Heart left ventricle (tissue), 16 donors: ENCODE results near the gene NALF2. TPM values are rescaled to one million over a fixed set of nuclear protein-coding genes. Genes with fewer than 3 reads are reported as not detected.

Source experiments
- ATAC-seq, 4 donors: fragments of 200-7000 bp; cut with Tn5 transposase; one replicate each; pipeline ENCODE4 v1.9.1; 2020 to 2022; ENCODE audit warnings: moderate library complexity in 4 of 4, mild to moderate bottlenecking in 3 of 4, moderate number of reproducible peaks in 1 of 4
- DNase-seq, 5 donors: peaks; one replicate each; pipeline ENCODE4 v3.0.0-alpha.2; 2020
- H3K27ac ChIP-seq, 12 donors: fragments of 200-600 bp; sonication (generic) in 4 of 12; one replicate each; pipeline versions ENCODE4 v1.5.0 to v1.8.0; 2016 to 2022; ENCODE audit warnings: mild to moderate bottlenecking in 2 of 12
- H3K27me3 ChIP-seq, 9 donors: fragments of 200-600 bp; sonication (generic) in 2 of 9; one replicate each; pipeline versions ENCODE4 v1.5.1 to v1.8.0; 2016 to 2022; ENCODE audit warnings: mild to moderate bottlenecking in 3 of 9
- H3K36me3 ChIP-seq, 9 donors: fragments of 200-600 bp; sonication (generic) in 2 of 9; one replicate each; pipeline versions ENCODE4 v1.5.0 to v1.8.0; 2018 to 2022; ENCODE audit warnings: mild to moderate bottlenecking in 2 of 9
- H3K4me1 ChIP-seq, 12 donors: fragments of 200-600 bp; sonication (generic) in 4 of 12; one replicate each; pipeline versions ENCODE4 v1.5.0 to v1.8.0; 2016 to 2022; ENCODE audit warnings: mild to moderate bottlenecking in 3 of 12
- H3K4me3 ChIP-seq, 12 donors: fragments of 200-600 bp; sonication (generic) in 4 of 12; one replicate each; pipeline versions ENCODE4 v1.5.0 to v1.8.0; 2017 to 2022; ENCODE audit warnings: mild to moderate bottlenecking in 9 of 12, moderate library complexity in 4 of 12
- H3K9me3 ChIP-seq, 12 donors: fragments of 200-600 bp; sonication (generic) in 4 of 12; one replicate each; pipeline versions ENCODE4 v1.5.0 to v1.8.0; 2016 to 2022; ENCODE audit warnings: mild to moderate bottlenecking in 1 of 12
- POLR2A ChIP-seq, 2 donors: fragments of 450-650 bp; IDR thresholded peaks; one replicate each; pipeline ENCODE4 v1.6.1; 2017; ENCODE audit warnings: antibody characterized with exemption in 2 of 2, mild to moderate bottlenecking in 2 of 2, moderate library complexity in 2 of 2
- WGBS, 4 donors: extraction: QIAGEN DNeasy Blood & Tissue Kit in 2 of 4; methylation state at CpG; one replicate each; pipeline versions ENCODE4 v1.1.5 to v1.1.7; 2013 to 2018; 5-methylcytosine and 5-hydroxymethylcytosine counted together
- intact Hi-C, 10 donors: fragments of 100-400 bp; cut with DNase I; formaldehyde crosslinking; loops; one replicate each; pipeline versions ENCODE4 v1.11.1 to v1.14.2; 2022
- long read RNA-seq, 3 donors: library from polyadenylated mRNA; unstranded; transcript quantifications; one replicate each; pipeline ENCODE4 v2.0.0, GENCODE V29; 2020 to 2021
- polyA plus RNA-seq, 2 donors: library from polyadenylated mRNA; stranded (reverse); fragments of 200-250 nt; gene quantifications; one replicate each; pipeline ENCODE4 v1.2.3, GENCODE V29; 2013
- total RNA-seq, 9 donors: library from RNA; depleted of rRNA in 2 of 9; stranded (reverse); fragments of >200 nt in 2 of 9; fragmentation: NEBNext Ultra II Directional in 3 of 9; extraction: Animal tissue kit (Norgen Biotek cat#: 25700) in 3 of 9; gene quantifications; one replicate each; pipeline versions ENCODE4 v1.1.0 to v1.2.4, GENCODE V29; 2016 to 2023
- TF ChIP-seq, protein P1 (sequence below), 12 donors: fragments of 200-600 bp; sonication (generic) in 4 of 12; IDR thresholded peaks; one replicate each; pipeline versions ENCODE4 v1.5.0 to v1.8.0; 2018 to 2022; ENCODE audit warnings: antibody characterized with exemption in 12 of 12, mild to moderate bottlenecking in 5 of 12
- donor health status: ischemic (EF 13 %, LVEDD 7.1; RV severe dilation, severe dysfunction).
- donor health status: healthy with polysubstance abuse.
- donor health status: DM: no; HTN: yes; CAD: no.
- donor health status: DM: no; HTN: no; CAD: no.
- donor health status: ischemic (EF 25% LVEDD 6.9; RV normal size, moderate dysfunction).
- donor health status: ischemic (EF 25% LVEDD 5.7; RV mildly dilated, moderate dysfunction).
- donor health status: healthy.
- donor health status: DM: yes; HTN: yes; CAD: no.
- donor health status: ischemic (EF 35%, LVEDD 5.7; RV mildly dilated, moderate dysfunction).
- donor health status: nonischemic (EF 11% LVEDD 7.7; RV severe dilation, severe dysfunction).
- donor health status: DM: yes; HTN: yes; CAD: no.
- donor health status: PGD.
- donor health status: ischemic (EF 29% LVEDD 5.4; RV normal size, mild dysfunction).
- donor health status: nonischemic (EF 23%, LVEDD 6.1; RV moderate dilation, normal function).

The NALF2 gene
- total RNA-seq (10 to 100 TPM in 6 of 9 donors, 1 to 10 TPM in 3; 6.0 to 60.5 (median 18.0) TPM), polyA plus RNA-seq (10 to 100 TPM in 1 of 2 donors, 1 to 10 TPM in 1; 1.5 to 41.6 TPM)
- long read RNA-seq, donor 1, full-length matches to known transcripts = 2 of 29 reads
- long read RNA-seq, donor 1, partial matches to known transcripts = 24 of 29 reads
- long read RNA-seq, donor 1, other reads (novel, unspliced or antisense) = 3 of 29 reads
- long read RNA-seq, donor 2, partial matches to known transcripts = 0 of 6 reads
- long read RNA-seq, donor 2, other reads (novel, unspliced or antisense) = 6 of 6 reads
- long read RNA-seq, donor 3, full-length matches to known transcripts = 3 of 57 reads
- long read RNA-seq, donor 3, partial matches to known transcripts = 52 of 57 reads
- long read RNA-seq, donor 3, other reads (novel, unspliced or antisense) = 2 of 57 reads

DNA sequence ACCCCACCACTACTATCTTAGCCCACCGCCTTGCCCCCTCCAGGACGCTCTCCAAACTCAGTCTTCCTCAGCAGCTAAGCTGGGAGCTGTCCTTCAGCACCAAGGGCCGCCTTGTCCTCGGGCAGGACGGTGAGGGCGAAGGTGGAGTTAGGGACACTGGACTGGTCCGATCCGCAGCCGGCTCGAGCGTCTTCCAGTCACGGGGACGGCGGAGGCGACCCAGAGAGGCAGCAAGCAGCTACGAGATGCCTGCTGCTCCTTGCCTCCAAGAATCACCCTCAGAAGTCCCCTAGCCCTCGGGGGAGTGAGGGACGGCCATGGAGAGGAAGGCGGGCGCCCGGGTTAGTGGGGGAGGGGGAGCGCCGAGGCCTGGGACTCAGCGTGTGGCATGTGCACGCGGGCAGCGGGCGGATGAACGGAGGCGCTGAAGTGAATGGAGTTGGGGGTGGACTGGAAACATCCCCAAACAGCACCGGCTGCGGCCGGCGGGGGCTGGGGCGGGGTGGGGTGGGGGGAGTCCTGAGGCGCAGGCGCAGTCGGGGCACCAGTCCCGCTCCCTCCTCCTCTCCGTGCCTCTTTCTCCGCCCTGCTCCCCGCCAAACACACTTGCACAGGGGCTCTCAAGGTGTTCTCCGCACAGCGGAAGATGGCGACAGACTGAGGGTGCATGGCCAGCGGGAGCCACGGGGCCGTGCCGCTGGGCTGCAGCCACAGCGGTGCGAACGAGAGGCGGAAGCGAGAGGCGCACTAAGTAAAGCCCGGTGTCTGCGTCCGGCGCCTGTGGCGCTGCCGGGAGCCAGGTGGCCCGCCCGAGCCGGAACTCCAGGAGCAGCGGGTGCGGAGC lies at the start of gene NALF2:
Gene NALF2, plus strand, starts transcription at position 545 of the 844 bp plus-strand sequence. CDS start 957 bp downstream, outside the sequence.
- Histone ChIP-seq H3K27ac (peak within 1 kb of the TSS in 8 of 12 donors; percentile 32 to 81 (median 56)), H3K27me3 (peaks cover 0 to 40% (median 0%) of the 10 kb centered on the region in 9 donors)

GRCh38 chrX:69457756-69458155 lies 46.4 kb upstream of the NALF2 start:
- ATAC-seq (no peak), DNase-seq (no peak)
- Histone ChIP-seq H3K4me1 (no peaks in the 10 kb centered on the region), H3K9me3 (peaks cover 0 to 5% (median 0%) of the 10 kb centered on the region in 12 donors), H3K27me3 (no peaks in the 10 kb centered on the region), H3K36me3 (no peaks in the 10 kb centered on the region), H3K27ac (no peak overlapping the region), H3K4me3 (no peak overlapping the region)
- WGBS, 4 donors = 70 to 82% (median 77%) methylated on average over 6 of the region's 6 CpGs
- TF ChIP-seq POLR2A (IDR thresholded peaks at IDR 0.05) = no peak
- TF ChIP-seq, protein P1, sequence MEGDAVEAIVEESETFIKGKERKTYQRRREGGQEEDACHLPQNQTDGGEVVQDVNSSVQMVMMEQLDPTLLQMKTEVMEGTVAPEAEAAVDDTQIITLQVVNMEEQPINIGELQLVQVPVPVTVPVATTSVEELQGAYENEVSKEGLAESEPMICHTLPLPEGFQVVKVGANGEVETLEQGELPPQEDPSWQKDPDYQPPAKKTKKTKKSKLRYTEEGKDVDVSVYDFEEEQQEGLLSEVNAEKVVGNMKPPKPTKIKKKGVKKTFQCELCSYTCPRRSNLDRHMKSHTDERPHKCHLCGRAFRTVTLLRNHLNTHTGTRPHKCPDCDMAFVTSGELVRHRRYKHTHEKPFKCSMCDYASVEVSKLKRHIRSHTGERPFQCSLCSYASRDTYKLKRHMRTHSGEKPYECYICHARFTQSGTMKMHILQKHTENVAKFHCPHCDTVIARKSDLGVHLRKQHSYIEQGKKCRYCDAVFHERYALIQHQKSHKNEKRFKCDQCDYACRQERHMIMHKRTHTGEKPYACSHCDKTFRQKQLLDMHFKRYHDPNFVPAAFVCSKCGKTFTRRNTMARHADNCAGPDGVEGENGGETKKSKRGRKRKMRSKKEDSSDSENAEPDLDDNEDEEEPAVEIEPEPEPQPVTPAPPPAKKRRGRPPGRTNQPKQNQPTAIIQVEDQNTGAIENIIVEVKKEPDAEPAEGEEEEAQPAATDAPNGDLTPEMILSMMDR (IDR thresholded peaks at IDR 0.05) = no peak
- intact Hi-C loops = no loop called here

More for the DNA sequence above, at the start of gene NALF2:
- WGBS, 4 donors = 0 to 56% (median 21%) methylated on average over 52 to 62 of the region's 66 CpGs
- intact Hi-C loops = loop anchor here in 1 of 10 donors (10.0 kb wide), 1 partner anchor 261 kb away; no protein-coding TSS in a partner anchor
- H3K4me1 ChIP-seq = peaks cover 0 to 13% (median 0%) of the 10 kb centered on the region in 12 donors
- TF ChIP-seq, protein P1 (IDR thresholded peaks at IDR 0.05) = peak in 3 of 12 donors; percentile 3 to 15 (median 4)
- no peak for TF ChIP-seq POLR2A (IDR thresholded peaks at IDR 0.05)
- DNase-seq (peak in 4 of 5 donors; percentile 40 to 69 (median 60)), ATAC-seq (peak; percentile 33 to 83 (median 71))
- H3K36me3 ChIP-seq = no peaks in the 10 kb centered on the region
- peak within 1 kb of the TSS; percentile 29 to 64 (median 53) for H3K4me3 ChIP-seq
- H3K9me3 ChIP-seq = no peaks in the 10 kb centered on the region

DNA sequence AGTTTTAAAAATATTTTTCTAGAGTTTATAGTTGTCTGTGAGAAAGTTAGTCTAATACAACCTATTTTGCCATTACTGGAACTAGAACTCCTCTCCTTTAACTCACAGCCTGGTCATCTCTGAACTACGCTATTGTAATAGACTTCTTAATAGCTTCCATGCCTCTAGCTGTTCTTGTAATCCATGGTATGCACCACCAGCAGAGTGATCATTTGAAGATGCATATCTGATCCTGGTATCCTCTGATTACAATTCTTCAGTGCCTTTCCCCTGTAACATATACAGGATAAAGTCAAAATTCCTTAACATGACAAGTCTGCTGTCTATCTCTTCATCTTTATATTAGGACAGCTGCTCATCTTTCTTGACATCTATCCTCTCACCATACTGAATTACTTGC lies 37.6 kb upstream of the NALF2 start:
- WGBS, 4 donors = 71 to 83% (median 81%) methylated on average over 1 of the region's 1 CpG
- no peak overlapping the region for H3K27ac ChIP-seq
- H3K36me3 ChIP-seq = no peaks in the 10 kb centered on the region
- peaks cover 0 to 9% (median 0%) of the 10 kb centered on the region in 12 donors for H3K9me3 ChIP-seq
- peaks cover 0 to 14% (median 0%) of the 10 kb centered on the region in 9 donors for H3K27me3 ChIP-seq
- no peaks in the 10 kb centered on the region for H3K4me1 ChIP-seq
- DNase-seq (no peak), ATAC-seq (no peak)
- H3K4me3 ChIP-seq = no peak overlapping the region
- TF ChIP-seq, protein P1 (IDR thresholded peaks at IDR 0.05) = no peak
- no peak for TF ChIP-seq POLR2A (IDR thresholded peaks at IDR 0.05)
- intact Hi-C loops = no loop called here
